Type B pancreatic cell (in vitro differentiated cells): ENCODE data around the gene RRAD. TPM values are rescaled to one million over a fixed set of nuclear protein-coding genes. Genes with fewer than 3 reads are reported as not detected.

Experiments used
- DNase-seq: peaks from one replicate; pipeline ENCODE4 v3.0.0; 2021; ENCODE audit warnings: mixed read lengths; ENCODE audit not compliant: unreplicated experiment; ENCODE audit errors: extremely low spot score
- H3K27ac Mint-ChIP-seq: 2 replicates; pipeline ENCODE4 v1.8.0; 2021; ENCODE audit warnings: mild to moderate bottlenecking, mixed read lengths
- H3K27me3 Mint-ChIP-seq: 2 replicates; pipeline ENCODE4 v1.8.0; 2021; ENCODE audit warnings: mixed read lengths
- H3K36me3 Mint-ChIP-seq: 2 replicates; pipeline ENCODE4 v1.8.0; 2021; ENCODE audit warnings: mixed read lengths
- H3K4me1 Mint-ChIP-seq: one replicate; pipeline ENCODE4 v1.8.0; 2021; ENCODE audit warnings: mixed read lengths; ENCODE audit not compliant: unreplicated experiment
- H3K4me3 Mint-ChIP-seq: 2 replicates; pipeline ENCODE4 v1.8.0; 2021; ENCODE audit warnings: mild to moderate bottlenecking, mixed read lengths
- H3K9me3 Mint-ChIP-seq: 2 replicates; pipeline ENCODE4 v1.8.0; 2021; ENCODE audit warnings: mixed read lengths
- CTCF ChIP-seq: fragments of 200-600 bp; sonication (generic); conservative IDR thresholded peaks from 2 replicates; pipeline ENCODE4 v1.5.0; 2021; ENCODE audit warnings: antibody characterized with exemption, mild to moderate bottlenecking
- total RNA-seq: library from RNA; stranded (reverse); gene quantifications from 2 replicates; pipeline ENCODE4 v1.2.1, GENCODE V29; 2021; ENCODE audit warnings: low replicate concordance

Gene RRAD
- total RNA-seq, 1 donor from 2014 or later, result 1.3 TPM

DNA sequence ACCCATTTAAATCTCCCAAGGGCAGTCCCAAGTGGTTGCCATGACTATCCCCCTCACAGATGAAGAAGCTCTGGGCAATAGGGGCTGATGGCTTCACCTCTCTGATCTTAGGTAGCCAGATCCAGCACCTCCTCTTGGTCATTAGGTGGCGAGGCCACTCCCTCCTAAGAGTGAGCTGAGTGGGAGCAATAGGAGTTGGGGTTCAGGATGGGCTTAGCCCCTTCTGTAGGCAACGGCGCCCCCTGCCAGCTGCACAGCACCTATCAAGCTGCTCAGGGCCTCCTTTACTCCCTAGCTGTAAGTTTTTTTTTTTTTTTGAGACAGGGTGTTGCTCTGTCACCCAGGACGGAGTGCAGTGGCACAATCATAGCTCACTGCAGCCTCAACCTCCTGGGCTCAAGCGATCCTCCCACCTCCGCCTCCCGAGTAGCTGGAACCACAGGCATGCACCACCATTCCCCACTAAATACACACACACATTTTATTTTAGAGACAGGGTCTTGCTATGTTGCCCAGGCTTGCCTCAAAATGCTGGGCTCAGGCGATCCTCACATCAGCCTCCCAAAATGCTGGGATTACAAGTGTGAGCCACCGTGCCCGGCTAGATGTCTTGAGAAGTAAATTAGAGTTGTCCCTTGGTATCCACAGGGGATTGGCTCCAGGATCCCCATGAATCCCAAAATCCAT is 3.5 kb upstream of the RRAD start:
- peak; percentile 53 for TF ChIP-seq CTCF
- Mint-ChIP-seq H3K27ac (no peak overlapping the region), H3K4me1 (peaks cover 13% of the 10 kb centered on the region), H3K27me3 (peaks cover 39% of the 10 kb centered on the region), H3K36me3 (peaks cover 4% of the 10 kb centered on the region), H3K9me3 (no peaks in the 10 kb centered on the region), H3K4me3 (no peak overlapping the region)
- DNase-seq, result no peak

DNA sequence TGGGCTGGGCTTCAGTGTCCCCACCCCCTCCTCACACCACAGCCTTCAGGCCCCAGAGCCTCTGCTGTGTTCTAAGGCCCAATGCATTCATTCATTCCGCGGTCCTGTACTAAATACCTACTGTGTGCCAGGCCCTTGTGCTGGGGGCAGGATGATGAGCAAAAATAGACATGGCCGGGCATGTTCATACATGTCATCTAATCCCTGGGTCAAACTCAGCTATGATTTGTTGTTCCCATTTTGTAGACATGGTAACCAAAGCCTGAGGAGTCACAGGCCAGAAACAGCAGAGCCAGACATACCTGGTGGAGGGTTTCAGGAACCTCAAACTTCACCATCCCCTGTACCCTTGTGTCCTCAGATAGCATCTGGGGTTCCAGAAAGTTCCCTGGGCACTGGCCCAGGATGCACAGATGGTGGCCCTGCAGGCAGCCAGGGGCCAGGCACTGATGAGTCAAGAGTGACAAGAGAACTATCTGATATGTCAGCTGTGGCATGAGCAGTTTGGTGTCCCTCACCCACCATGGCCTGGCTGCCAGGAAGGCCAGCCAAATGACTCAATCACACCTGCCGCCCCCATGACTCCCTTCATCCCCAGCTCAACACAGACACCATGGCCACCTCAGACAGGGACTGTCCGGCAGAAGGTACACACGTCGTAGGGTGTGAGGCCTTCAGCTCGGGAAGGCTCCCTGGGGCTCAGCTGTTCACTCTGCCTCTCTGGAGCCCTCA is 2.7 kb upstream of the RRAD start:
- peak overlapping the region; percentile 36 for H3K4me3 Mint-ChIP-seq
- H3K4me1 Mint-ChIP-seq, result peaks cover 5% of the 10 kb centered on the region
- peaks cover 7% of the 10 kb centered on the region for H3K36me3 Mint-ChIP-seq
- DNase-seq, result no peak
- H3K27ac Mint-ChIP-seq, result peak overlapping the region; percentile 82
- H3K27me3 Mint-ChIP-seq, result peaks cover 46% of the 10 kb centered on the region
- no peaks in the 10 kb centered on the region for H3K9me3 Mint-ChIP-seq
- TF ChIP-seq CTCF, result no peak

GRCh38 chr16:66926961-66927436 is 1.7 kb upstream of the RRAD start:
- DNase-seq, result no peak
- peaks cover 7% of the 10 kb centered on the region for H3K36me3 Mint-ChIP-seq

GRCh38 chr16:66926171-66926947 is 1.0 kb upstream of the RRAD start:
- H3K4me1 Mint-ChIP-seq, result no peaks in the 10 kb centered on the region
- H3K27ac Mint-ChIP-seq, result no peak overlapping the region
- H3K4me3 Mint-ChIP-seq, result peak overlapping the region; percentile 22

More at GRCh38 chr16:66926961-66927436, 1.7 kb upstream of the RRAD start:
- Mint-ChIP-seq H3K27me3 (peaks cover 50% of the 10 kb centered on the region), H3K4me1 (no peaks in the 10 kb centered on the region), H3K9me3 (no peaks in the 10 kb centered on the region), H3K27ac (no peak overlapping the region), H3K4me3 (no peak overlapping the region)
- TF ChIP-seq CTCF, result no peak

More at GRCh38 chr16:66926171-66926947, 1.0 kb upstream of the RRAD start:
- no peak for DNase-seq
- no peak for TF ChIP-seq CTCF
- H3K9me3 Mint-ChIP-seq, result no peaks in the 10 kb centered on the region
- H3K27me3 Mint-ChIP-seq, result peaks cover 52% of the 10 kb centered on the region
- H3K36me3 Mint-ChIP-seq, result peaks cover 3% of the 10 kb centered on the region
